CD4-positive, alpha-beta memory T cell (primary cell): ENCODE results near the gene ODF4. TPM values are rescaled to one million over a fixed set of nuclear protein-coding genes. Genes with fewer than 3 reads are reported as not detected.

Source experiments
- CTCF ChIA-PET: fragments of 350-600 bp; sonication (Branson Sonifier 250); formaldehyde crosslinking; loops from one replicate; lab custom pipeline; 2021; ENCODE audit warnings: inconsistent platforms; ENCODE audit not compliant: partially characterized antibody; lab: Charles Lee
- POLR2A ChIA-PET: fragments of 350-600 bp; sonication (Branson Sonifier 250); formaldehyde crosslinking; loops from one replicate; lab custom pipeline; 2021; ENCODE audit not compliant: partially characterized antibody; lab: Charles Lee
- DNase-seq, 5 donors: peaks; one replicate each; pipeline versions ENCODE4 v3.0.0 to v3.0.0-alpha.2; 2020 to 2022; ENCODE audit warnings: mixed read lengths in 1 of 5
- H3K27ac ChIP-seq: one replicate; pipeline ENCODE4 v1.7.0; 2013; ENCODE audit warnings: low read depth, low read length
- H3K27me3 ChIP-seq: 2 replicates; pipeline ENCODE4 v1.7.0; 2013; ENCODE audit warnings: mild to moderate bottlenecking, low read length, moderate library complexity; ENCODE audit not compliant: insufficient read depth
- H3K36me3 ChIP-seq: 2 replicates; pipeline ENCODE4 v1.7.0; 2013; ENCODE audit warnings: mild to moderate bottlenecking, low read length, moderate library complexity; ENCODE audit not compliant: insufficient read depth
- H3K4me1 ChIP-seq: 2 replicates; pipeline ENCODE4 v1.7.0; 2013; ENCODE audit warnings: mild to moderate bottlenecking, low read length, moderate library complexity; ENCODE audit not compliant: insufficient read depth
- H3K4me3 ChIP-seq, 2 donors: one replicate each; pipeline ENCODE4 v1.7.0; 2013; ENCODE audit warnings: low read length in 2 of 2, mild to moderate bottlenecking in 1 of 2
- H3K9me3 ChIP-seq, 2 donors: one replicate each; pipeline ENCODE4 v1.7.0; 2013; ENCODE audit warnings: low read length in 2 of 2, control low read depth in 1 of 2; ENCODE audit not compliant: control insufficient read depth in 1 of 2
- H3K27ac Mint-ChIP-seq, 7 donors: one replicate each; pipeline ENCODE4 v1.8.0; 2020 to 2021; ENCODE audit warnings: mixed read lengths in 7 of 7, mild to moderate bottlenecking in 6 of 7, inconsistent platforms in 3 of 7, moderate library complexity in 3 of 7
- H3K27me3 Mint-ChIP-seq, 2 donors: one replicate each; pipeline ENCODE4 v1.8.0; 2020 to 2021; ENCODE audit warnings: mixed read lengths in 2 of 2
- H3K36me3 Mint-ChIP-seq, 2 donors: one replicate each; pipeline ENCODE4 v1.8.0; 2020 to 2021; ENCODE audit warnings: mixed read lengths in 2 of 2, inconsistent platforms in 1 of 2, mild to moderate bottlenecking in 1 of 2
- H3K4me1 Mint-ChIP-seq, 4 donors: one replicate each; pipeline ENCODE4 v1.8.0; 2020 to 2021; ENCODE audit warnings: mixed read lengths in 4 of 4, mild to moderate bottlenecking in 1 of 4
- H3K4me3 Mint-ChIP-seq, 8 donors: one replicate each; pipeline ENCODE4 v1.8.0; 2020 to 2021; ENCODE audit warnings: mixed read lengths in 8 of 8, mild to moderate bottlenecking in 7 of 8, moderate library complexity in 6 of 8, inconsistent platforms in 3 of 8
- H3K9me3 Mint-ChIP-seq, 8 donors: one replicate each; pipeline ENCODE4 v1.8.0; 2020 to 2021; ENCODE audit warnings: mixed read lengths in 8 of 8, mild to moderate bottlenecking in 5 of 8, inconsistent platforms in 3 of 8, moderate library complexity in 1 of 8
- intact Hi-C: fragments of 100-400 bp; cut with micrococcal nuclease; formaldehyde crosslinking; loops from one replicate; pipeline ENCODE4 v1.15.1; 2023
- polyA plus RNA-seq, 2 donors: library from polyadenylated mRNA; unstranded; fragments of 300-500 nt; fragmentation: Illumina TruSeq; gene quantifications; one replicate each; pipeline ENCODE4 v1.2.3, GENCODE V29; 2021
- total RNA-seq, 2 experiments: library from RNA; stranded (reverse); gene quantifications; one replicate each; pipeline ENCODE4 v1.2.3, GENCODE V29; 2021

ODF4 gene
- total and polyA plus RNA-seq, 4 experiments from 2014 or later: not detected

DNA sequence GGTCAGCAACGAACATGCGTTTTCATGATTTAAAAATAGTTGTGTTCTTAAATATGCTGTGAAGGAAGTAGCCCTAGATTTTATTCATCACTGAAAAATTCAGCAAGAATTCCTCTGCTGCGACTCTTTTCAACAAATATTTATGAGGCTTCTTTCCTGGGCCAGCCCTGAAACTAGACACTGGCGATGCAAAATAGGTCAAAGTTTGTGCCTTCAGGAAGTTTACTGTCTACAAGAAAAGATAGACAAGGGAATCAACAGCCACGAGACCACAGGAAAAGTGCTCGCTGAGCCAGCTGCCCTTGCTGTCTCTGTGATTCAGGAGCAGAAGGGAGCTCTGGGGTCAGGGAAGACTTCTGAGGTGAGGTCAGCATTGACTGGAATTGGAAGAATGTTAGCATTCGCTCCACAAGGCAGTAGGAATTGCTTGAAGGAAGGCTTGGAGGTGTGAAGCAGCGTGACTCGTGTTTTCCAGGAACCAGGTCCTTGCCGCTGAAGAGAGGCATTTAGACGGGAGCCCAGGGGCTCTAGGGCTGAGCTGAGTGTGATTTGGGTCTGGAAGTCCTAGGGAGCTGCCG, 45.2 kb downstream of the ODF4 start:
- Mint-ChIP-seq H3K27ac (peak overlapping the region in 6 of 7 donors; percentile 29 to 97 (median 78)), H3K9me3 (peaks cover 0 to 7% (median 0%) of the 10 kb centered on the region in 8 donors), H3K4me1 (peaks cover 28 to 68% (median 41%) of the 10 kb centered on the region in 4 donors), H3K4me3 (peak overlapping the region; percentile 89 to 98 (median 96)), H3K27me3 (no peaks in the 10 kb centered on the region), H3K36me3 (peaks cover 23 to 33% of the 10 kb centered on the region in 2 donors)
- no peak for DNase-seq
- Histone ChIP-seq H3K4me1 (peaks cover 40% of the 10 kb centered on the region), H3K4me3 (no peak overlapping the region), H3K27ac (no peak overlapping the region), H3K36me3 (peaks cover 22% of the 10 kb centered on the region), H3K9me3 (no peaks in the 10 kb centered on the region), H3K27me3 (no peaks in the 10 kb centered on the region)
- intact Hi-C loops: loop anchor here (5.0 kb wide), 1 partner anchor 163 kb away; no protein-coding TSS in a partner anchor
- ChIA-PET POLR2A (no interaction called here), CTCF (interaction anchor here (2.0 kb wide), 1 partner anchor 361 kb away, joined by 8 read pairs; no protein-coding TSS in a partner anchor)

DNA sequence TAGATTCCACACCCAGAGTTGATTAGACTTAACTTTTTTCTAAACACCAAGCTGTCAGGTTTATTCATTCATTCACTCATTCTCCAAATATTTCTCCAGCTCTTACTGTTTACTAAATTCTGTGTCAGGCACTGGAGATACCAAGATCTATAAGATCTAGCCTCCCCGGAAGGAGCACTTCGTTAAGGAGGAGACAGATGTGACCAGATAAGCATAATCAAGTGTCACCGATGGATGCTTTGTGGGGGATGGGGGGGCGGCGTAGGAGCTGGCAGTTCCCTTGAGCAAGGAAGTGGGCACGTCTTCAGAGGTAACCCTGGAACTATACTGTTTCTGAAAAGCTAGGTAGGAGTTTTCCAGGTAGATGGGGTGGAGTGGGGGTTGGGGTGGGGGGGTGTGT, 47.2 kb downstream of the ODF4 start:
- H3K36me3 Mint-ChIP-seq: peaks cover 10 to 17% of the 10 kb centered on the region in 2 donors
- H3K4me3 Mint-ChIP-seq: peak overlapping the region in 3 of 8 donors; percentile 33 to 50 (median 46)
- H3K9me3 Mint-ChIP-seq: peaks cover 0 to 7% (median 0%) of the 10 kb centered on the region in 8 donors
- H3K4me1 Mint-ChIP-seq: peaks cover 18 to 48% (median 28%) of the 10 kb centered on the region in 4 donors
- no peak for DNase-seq
- H3K27me3 Mint-ChIP-seq: no peaks in the 10 kb centered on the region
- ChIA-PET POLR2A (interaction anchor here (0.5 to 1.1 kb wide), 3 partner anchors 10 to 292 kb away, joined by 3 to 5 read pairs (median 3); partner anchors contain the start of gene KRABD2), CTCF (interaction anchor here (1.0 to 2.0 kb wide), 3 partner anchors 10 to 359 kb away, joined by 3 to 8 read pairs (median 8); partner anchors contain the start of gene KRABD2)
- H3K36me3 ChIP-seq: peaks cover 3% of the 10 kb centered on the region
- H3K4me3 ChIP-seq: no peak overlapping the region
- no peaks in the 10 kb centered on the region for H3K27me3 ChIP-seq
- no peak overlapping the region for H3K27ac ChIP-seq
- no peaks in the 10 kb centered on the region for H3K9me3 ChIP-seq
- peak overlapping the region in 2 of 7 donors; percentile 75 to 89 for H3K27ac Mint-ChIP-seq
- intact Hi-C loops: no loop called here
- H3K4me1 ChIP-seq: peaks cover 20% of the 10 kb centered on the region

DNA sequence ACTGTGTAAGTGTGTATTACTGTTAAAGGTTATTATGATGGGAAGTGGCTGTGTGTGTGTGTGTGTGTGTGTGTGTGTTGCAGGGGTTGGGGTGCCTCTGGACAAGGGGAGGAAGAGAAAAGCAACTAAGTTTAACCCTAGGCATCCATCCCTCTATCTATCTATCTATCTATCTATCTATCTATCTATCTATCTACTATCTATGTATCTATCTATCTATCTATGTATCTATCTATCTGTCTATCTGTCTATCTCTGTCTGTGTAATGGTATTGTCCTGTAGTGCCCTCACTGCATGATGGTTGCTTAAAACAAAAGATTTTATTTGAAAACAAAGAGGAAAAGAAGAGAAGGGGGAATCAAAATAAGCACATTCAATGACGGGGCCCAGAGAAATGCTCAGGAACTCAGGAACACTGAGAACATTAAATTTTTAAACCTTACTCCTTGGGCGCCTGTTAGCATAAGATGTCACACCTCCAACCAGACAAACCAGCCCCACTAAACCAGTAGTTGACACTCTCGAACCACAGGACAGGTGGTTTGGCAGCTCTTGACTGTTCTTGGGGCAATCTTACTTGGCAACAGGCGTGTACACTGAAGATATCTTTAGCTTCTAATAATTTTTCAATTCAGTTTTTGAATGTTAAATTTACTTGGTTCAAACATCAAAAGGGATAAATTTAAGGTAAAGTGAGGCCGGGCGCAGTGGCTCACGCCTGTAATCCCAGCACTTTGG, 48.4 kb downstream of the ODF4 start:
- Mint-ChIP-seq H3K36me3 (peaks cover 1 to 4% of the 10 kb centered on the region in 2 donors), H3K9me3 (peaks cover 0 to 5% (median 0%) of the 10 kb centered on the region in 8 donors), H3K27me3 (no peaks in the 10 kb centered on the region), H3K27ac (peak overlapping the region in 3 of 7 donors; percentile 43 to 80 (median 78)), H3K4me1 (peaks cover 13 to 36% (median 20%) of the 10 kb centered on the region in 4 donors), H3K4me3 (peak overlapping the region in 1 of 8 donors; percentile 1)
- Histone ChIP-seq H3K9me3 (no peaks in the 10 kb centered on the region), H3K27me3 (no peaks in the 10 kb centered on the region), H3K27ac (no peak overlapping the region), H3K4me3 (no peak overlapping the region), H3K36me3 (no peaks in the 10 kb centered on the region), H3K4me1 (peaks cover 17% of the 10 kb centered on the region)
- intact Hi-C loops: no loop called here
- ChIA-PET CTCF (interaction anchor here (2.0 kb wide), 1 partner anchor 11 kb away, joined by 8 read pairs; the partner anchor contains the start of gene KRABD2), POLR2A (interaction anchor here (1.1 kb wide), 1 partner anchor 294 kb away, joined by 3 read pairs; no protein-coding TSS in a partner anchor)
- no peak for DNase-seq

DNA sequence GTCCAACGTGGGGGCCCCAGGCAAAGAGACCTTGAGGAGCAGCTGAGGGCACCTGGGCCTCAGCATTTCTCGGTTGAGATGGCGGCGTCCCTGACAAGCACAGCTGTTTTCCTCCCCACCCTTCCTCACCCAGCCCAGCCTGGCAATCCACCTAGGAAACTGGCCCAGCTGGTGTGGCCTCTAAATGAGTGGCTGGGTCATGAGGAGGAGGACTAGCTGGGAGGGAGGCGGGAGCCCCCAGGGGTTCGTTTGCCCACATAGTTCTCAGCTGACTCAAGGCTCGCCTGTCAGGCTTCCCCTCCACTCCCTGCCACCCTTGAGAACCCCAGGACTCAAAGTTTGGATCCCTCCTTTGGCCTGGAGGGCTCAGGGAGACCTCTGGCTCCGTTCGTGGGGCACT, 52.1 kb downstream of the ODF4 start:
- Histone ChIP-seq H3K36me3 (no peaks in the 10 kb centered on the region), H3K27me3 (no peaks in the 10 kb centered on the region), H3K27ac (no peak overlapping the region), H3K4me3 (no peak overlapping the region), H3K4me1 (peaks cover 19% of the 10 kb centered on the region), H3K9me3 (no peaks in the 10 kb centered on the region)
- intact Hi-C loops: no loop called here
- H3K9me3 Mint-ChIP-seq: no peaks in the 10 kb centered on the region
- H3K4me3 Mint-ChIP-seq: no peak overlapping the region
- ChIA-PET POLR2A (no interaction called here), CTCF (interaction anchor here (0.7 to 2.7 kb wide), 3 partner anchors 8 to 18 kb away, joined by 3 to 13 read pairs (median 3); no protein-coding TSS in a partner anchor)
- H3K36me3 Mint-ChIP-seq: no peaks in the 10 kb centered on the region
- H3K27me3 Mint-ChIP-seq: peaks cover 3 to 4% of the 10 kb centered on the region in 2 donors
- no peak for DNase-seq
- H3K4me1 Mint-ChIP-seq: peaks cover 13 to 28% (median 14%) of the 10 kb centered on the region in 4 donors
- peak overlapping the region in 1 of 7 donors; percentile 30 for H3K27ac Mint-ChIP-seq

DNA sequence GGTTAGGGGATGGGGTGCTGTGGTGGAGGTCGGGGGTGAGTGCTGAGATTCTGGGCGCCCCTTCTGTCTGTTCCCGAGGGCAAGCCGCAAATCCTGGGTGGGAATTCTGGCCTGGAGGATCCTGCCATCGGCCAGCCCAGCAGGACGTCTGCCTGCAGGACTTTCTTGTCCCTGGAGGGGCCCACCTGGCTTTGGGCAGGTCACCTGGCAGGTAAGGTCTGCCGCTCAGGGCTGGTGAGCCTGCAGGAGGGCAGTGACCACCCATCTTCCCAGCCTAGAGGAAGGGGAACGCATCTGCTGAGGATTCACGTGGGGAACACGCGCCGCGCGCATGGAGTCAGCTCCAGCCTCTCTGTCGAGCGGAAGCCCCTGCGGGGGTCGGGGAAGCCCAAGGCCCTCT, 52.6 kb downstream of the ODF4 start:
- no peaks in the 10 kb centered on the region for H3K36me3 ChIP-seq
- intact Hi-C loops: no loop called here
- H3K27me3 Mint-ChIP-seq: peaks cover 3 to 4% of the 10 kb centered on the region in 2 donors
- no peak overlapping the region for H3K4me3 ChIP-seq
- H3K27ac ChIP-seq: no peak overlapping the region
- peaks cover 19% of the 10 kb centered on the region for H3K4me1 ChIP-seq
- H3K9me3 ChIP-seq: no peaks in the 10 kb centered on the region
- peaks cover 3% of the 10 kb centered on the region for H3K27me3 ChIP-seq
- H3K9me3 Mint-ChIP-seq: no peaks in the 10 kb centered on the region
- no peak for DNase-seq
- H3K4me3 Mint-ChIP-seq: no peak overlapping the region
- POLR2A ChIA-PET: interaction anchor here (2.8 kb wide), 1 partner anchor 16 kb away, joined by 18 read pairs; the partner anchor contains the start of gene KRABD2
- H3K27ac Mint-ChIP-seq: peak overlapping the region in 1 of 7 donors; percentile 64
- CTCF ChIA-PET: interaction anchor here (0.7 to 2.7 kb wide), 3 partner anchors 9 to 18 kb away, joined by 3 to 13 read pairs (median 3); no protein-coding TSS in a partner anchor
- H3K36me3 Mint-ChIP-seq: no peaks in the 10 kb centered on the region
- H3K4me1 Mint-ChIP-seq: peaks cover 12 to 27% (median 12%) of the 10 kb centered on the region in 4 donors

DNA sequence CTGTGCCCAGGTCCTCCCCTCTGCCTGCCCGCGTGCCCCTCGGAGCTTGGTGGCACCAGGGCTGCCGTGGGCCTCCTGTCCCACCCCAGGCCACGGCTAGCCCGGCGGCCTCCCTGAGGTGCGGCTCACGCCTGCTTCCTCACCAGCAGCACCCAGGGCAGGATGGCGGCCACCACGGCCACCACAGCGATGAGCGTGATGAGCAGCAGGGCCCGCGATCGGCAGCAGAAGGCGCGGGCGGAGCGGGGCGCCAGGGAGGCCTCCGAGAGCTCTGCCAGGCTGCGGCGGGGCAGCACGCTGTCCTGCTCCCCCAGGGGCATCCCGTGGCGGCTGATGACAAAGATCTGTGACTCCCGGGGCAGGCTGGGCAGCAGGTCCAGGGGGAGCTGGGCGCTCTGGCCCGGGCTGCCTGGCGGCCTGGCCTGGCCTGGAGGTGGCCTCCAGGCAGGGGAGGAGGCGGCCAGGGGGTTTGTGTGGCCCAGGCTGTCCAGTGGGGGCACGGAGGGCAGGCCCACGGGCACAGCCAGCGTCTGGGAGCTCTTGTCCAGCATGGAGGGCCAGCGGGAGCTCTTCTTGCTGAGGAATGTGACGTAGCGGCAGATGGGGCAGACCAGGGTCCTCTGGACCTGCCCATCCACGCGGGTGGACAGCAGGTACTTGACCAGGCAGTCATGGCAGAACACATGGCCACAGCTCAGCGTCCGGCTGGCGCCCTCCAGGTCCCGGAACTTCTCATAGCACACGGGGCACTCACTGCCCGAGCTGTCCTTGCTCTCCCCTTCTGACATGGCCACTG, 53.2 kb downstream of the ODF4 start:
- no peak for DNase-seq
- H3K9me3 Mint-ChIP-seq: no peaks in the 10 kb centered on the region
- Histone ChIP-seq H3K27me3 (peaks cover 4% of the 10 kb centered on the region), H3K27ac (no peak overlapping the region), H3K4me3 (no peak overlapping the region), H3K4me1 (peaks cover 19% of the 10 kb centered on the region), H3K9me3 (no peaks in the 10 kb centered on the region), H3K36me3 (no peaks in the 10 kb centered on the region)
- peaks cover 10 to 21% (median 11%) of the 10 kb centered on the region in 4 donors for H3K4me1 Mint-ChIP-seq
- ChIA-PET POLR2A (interaction anchor here (1.1 to 2.8 kb wide), 3 partner anchors 9 to 43 kb away, joined by 3 to 18 read pairs (median 9); partner anchors contain the start of genes KRABD2 and NDEL1), CTCF (interaction anchor here (1.0 to 2.7 kb wide), 2 partner anchors 9 to 15 kb away, joined by 3 to 13 read pairs; no protein-coding TSS in a partner anchor)
- H3K4me3 Mint-ChIP-seq: no peak overlapping the region
- H3K27ac Mint-ChIP-seq: peak overlapping the region in 5 of 7 donors; percentile 29 to 96 (median 92)
- no peaks in the 10 kb centered on the region for H3K36me3 Mint-ChIP-seq
- intact Hi-C loops: no loop called here
- peaks cover 6 to 7% of the 10 kb centered on the region in 2 donors for H3K27me3 Mint-ChIP-seq
